ENCODE data around the gene PHF20.

The PHF20 gene

GRCh38 chr20:35963878-35964277 lies 192.1 kb downstream of the PHF20 start:
- Histone ChIP-seq H3K27me3 (ENCODE audit: control insufficient read depth, insufficient read depth, low read length, poor library complexity, severe bottlenecking) (no peaks in the 10 kb centered on the region), H3K27ac (ENCODE audit: insufficient read depth, low read depth, low read length, poor library complexity, severe bottlenecking) (no peak overlapping the region), H3K4me3 (ENCODE audit: insufficient read depth, low read depth, low read length) (no peak overlapping the region), H3K4me1 (ENCODE audit: control insufficient read depth, insufficient read depth, low read length) (no peaks in the 10 kb centered on the region), H3K9me3 (ENCODE audit: control insufficient read depth, low read length) (no peaks in the 10 kb centered on the region), H3K36me3 (ENCODE audit: control insufficient read depth, insufficient read depth, low read length) (no peaks in the 10 kb centered on the region)
- 95 to 96% methylated on average over 4 of the region's 4 CpGs for WGBS, 2 experiments

GRCh38 chr20:35967979-35968640 lies 196.3 kb downstream of the PHF20 start, which contains the start of gene CNBD2:
Gene CNBD2 (plus strand): TSS chr20:35968590. CDS start chr20:35968763, 173 bp downstream.
- WGBS, 2 experiments = 92 to 97% methylated on average over 3 of the region's 3 CpGs
- Histone ChIP-seq H3K27me3 (ENCODE audit: control insufficient read depth, insufficient read depth, low read length, poor library complexity, severe bottlenecking) (no peaks in the 10 kb centered on the region), H3K27ac (ENCODE audit: insufficient read depth, low read depth, low read length, poor library complexity, severe bottlenecking) (no peak within 1 kb of the TSS), H3K36me3 (ENCODE audit: control insufficient read depth, insufficient read depth, low read length) (no peaks in the 10 kb centered on the region), H3K4me3 (ENCODE audit: insufficient read depth, low read depth, low read length) (no peak within 1 kb of the TSS), H3K4me1 (ENCODE audit: control insufficient read depth, insufficient read depth, low read length) (no peaks in the 10 kb centered on the region), H3K9me3 (ENCODE audit: control insufficient read depth, low read length) (no peaks in the 10 kb centered on the region)

GRCh38 chr20:35968930-35969329 lies 197.1 kb downstream of the PHF20 start:
- no peaks in the 10 kb centered on the region for H3K27me3 ChIP-seq (ENCODE audit: control insufficient read depth, insufficient read depth, low read length, poor library complexity, severe bottlenecking)
- 89 to 100% methylated on average over 1 of the region's 1 CpG for WGBS, 2 experiments

GRCh38 chr20:35971981-35972380 lies 200.2 kb downstream of the PHF20 start:
- WGBS, 2 experiments = 90 to 98% methylated on average over 1 to 2 of the region's 2 CpGs
- H3K27ac ChIP-seq (ENCODE audit: insufficient read depth, low read depth, low read length, poor library complexity, severe bottlenecking) = no peak overlapping the region
- no peaks in the 10 kb centered on the region for H3K4me1 ChIP-seq (ENCODE audit: control insufficient read depth, insufficient read depth, low read length)

More at GRCh38 chr20:35968930-35969329, 197.1 kb downstream of the PHF20 start:
- H3K9me3 ChIP-seq (ENCODE audit: control insufficient read depth, low read length) = no peaks in the 10 kb centered on the region
- H3K36me3 ChIP-seq (ENCODE audit: control insufficient read depth, insufficient read depth, low read length) = no peaks in the 10 kb centered on the region
- no peaks in the 10 kb centered on the region for H3K4me1 ChIP-seq (ENCODE audit: control insufficient read depth, insufficient read depth, low read length)
- H3K27ac ChIP-seq (ENCODE audit: insufficient read depth, low read depth, low read length, poor library complexity, severe bottlenecking) = no peak overlapping the region
- H3K4me3 ChIP-seq (ENCODE audit: insufficient read depth, low read depth, low read length) = no peak overlapping the region

GRCh38 chr20:35972462-35972861 lies 200.6 kb downstream of the PHF20 start:
- H3K9me3 ChIP-seq (ENCODE audit: control insufficient read depth, low read length) = no peaks in the 10 kb centered on the region
- H3K27ac ChIP-seq (ENCODE audit: insufficient read depth, low read depth, low read length, poor library complexity, severe bottlenecking) = no peak overlapping the region
- 91 to 95% methylated on average over 4 of the region's 4 CpGs for WGBS, 2 experiments
- H3K4me3 ChIP-seq (ENCODE audit: insufficient read depth, low read depth, low read length) = no peak overlapping the region
- no peaks in the 10 kb centered on the region for H3K27me3 ChIP-seq (ENCODE audit: control insufficient read depth, insufficient read depth, low read length, poor library complexity, severe bottlenecking)
- no peaks in the 10 kb centered on the region for H3K36me3 ChIP-seq (ENCODE audit: control insufficient read depth, insufficient read depth, low read length)
- no peaks in the 10 kb centered on the region for H3K4me1 ChIP-seq (ENCODE audit: control insufficient read depth, insufficient read depth, low read length)

More at GRCh38 chr20:35971981-35972380, 200.2 kb downstream of the PHF20 start:
- H3K36me3 ChIP-seq (ENCODE audit: control insufficient read depth, insufficient read depth, low read length) = no peaks in the 10 kb centered on the region
- no peaks in the 10 kb centered on the region for H3K27me3 ChIP-seq (ENCODE audit: control insufficient read depth, insufficient read depth, low read length, poor library complexity, severe bottlenecking)
- H3K4me3 ChIP-seq (ENCODE audit: insufficient read depth, low read depth, low read length) = no peak overlapping the region
- H3K9me3 ChIP-seq (ENCODE audit: control insufficient read depth, low read length) = no peaks in the 10 kb centered on the region

GRCh38 chr20:35974256-35974655 lies 202.4 kb downstream of the PHF20 start:
- Histone ChIP-seq H3K27me3 (ENCODE audit: control insufficient read depth, insufficient read depth, low read length, poor library complexity, severe bottlenecking) (no peaks in the 10 kb centered on the region), H3K36me3 (ENCODE audit: control insufficient read depth, insufficient read depth, low read length) (no peaks in the 10 kb centered on the region), H3K4me3 (ENCODE audit: insufficient read depth, low read depth, low read length) (no peak overlapping the region), H3K27ac (ENCODE audit: insufficient read depth, low read depth, low read length, poor library complexity, severe bottlenecking) (no peak overlapping the region), H3K9me3 (ENCODE audit: control insufficient read depth, low read length) (no peaks in the 10 kb centered on the region), H3K4me1 (ENCODE audit: control insufficient read depth, insufficient read depth, low read length) (no peaks in the 10 kb centered on the region)
- WGBS, 2 experiments = 87 to 88% methylated on average over 4 of the region's 4 CpGs

- 80 to 82% methylated on average over 9 of the region's 9 CpGs for WGBS, 2 experiments
- Histone ChIP-seq H3K36me3 (ENCODE audit: control insufficient read depth, insufficient read depth, low read length) (no peaks in the 10 kb centered on the region), H3K4me3 (ENCODE audit: insufficient read depth, low read depth, low read length) (no peak overlapping the region), H3K9me3 (ENCODE audit: control insufficient read depth, low read length) (no peaks in the 10 kb centered on the region), H3K27ac (ENCODE audit: insufficient read depth, low read depth, low read length, poor library complexity, severe bottlenecking) (no peak overlapping the region), H3K27me3 (ENCODE audit: control insufficient read depth, insufficient read depth, low read length, poor library complexity, severe bottlenecking) (no peaks in the 10 kb centered on the region), H3K4me1 (ENCODE audit: control insufficient read depth, insufficient read depth, low read length) (no peaks in the 10 kb centered on the region)
These were observed 204.0 kb downstream of the PHF20 start for GRCh38 chr20:35975576-35976373.

- Histone ChIP-seq H3K4me3 (ENCODE audit: insufficient read depth, low read depth, low read length) (no peak overlapping the region), H3K4me1 (ENCODE audit: control insufficient read depth, insufficient read depth, low read length) (no peaks in the 10 kb centered on the region), H3K27ac (ENCODE audit: insufficient read depth, low read depth, low read length, poor library complexity, severe bottlenecking) (no peak overlapping the region), H3K36me3 (ENCODE audit: control insufficient read depth, insufficient read depth, low read length) (no peaks in the 10 kb centered on the region), H3K27me3 (ENCODE audit: control insufficient read depth, insufficient read depth, low read length, poor library complexity, severe bottlenecking) (no peaks in the 10 kb centered on the region), H3K9me3 (ENCODE audit: control insufficient read depth, low read length) (no peaks in the 10 kb centered on the region)
- 89 to 96% methylated on average over 9 of the region's 9 CpGs for WGBS, 2 experiments
These were observed 206.3 kb downstream of the PHF20 start for GRCh38 chr20:35978041-35978513.

GRCh38 chr20:35979544-35979943 lies 207.7 kb downstream of the PHF20 start:
- H3K27ac ChIP-seq (ENCODE audit: insufficient read depth, low read depth, low read length, poor library complexity, severe bottlenecking) = no peak overlapping the region
- no peaks in the 10 kb centered on the region for H3K9me3 ChIP-seq (ENCODE audit: control insufficient read depth, low read length)
- WGBS, 2 experiments = 82 to 87% methylated on average over 5 of the region's 5 CpGs
- no peak overlapping the region for H3K4me3 ChIP-seq (ENCODE audit: insufficient read depth, low read depth, low read length)
- H3K27me3 ChIP-seq (ENCODE audit: control insufficient read depth, insufficient read depth, low read length, poor library complexity, severe bottlenecking) = no peaks in the 10 kb centered on the region
- H3K36me3 ChIP-seq (ENCODE audit: control insufficient read depth, insufficient read depth, low read length) = no peaks in the 10 kb centered on the region
- H3K4me1 ChIP-seq (ENCODE audit: control insufficient read depth, insufficient read depth, low read length) = no peaks in the 10 kb centered on the region

GRCh38 chr20:35981969-35982368 lies 210.2 kb downstream of the PHF20 start:
- Histone ChIP-seq H3K36me3 (ENCODE audit: control insufficient read depth, insufficient read depth, low read length) (no peaks in the 10 kb centered on the region), H3K4me1 (ENCODE audit: control insufficient read depth, insufficient read depth, low read length) (no peaks in the 10 kb centered on the region), H3K27me3 (ENCODE audit: control insufficient read depth, insufficient read depth, low read length, poor library complexity, severe bottlenecking) (no peaks in the 10 kb centered on the region), H3K9me3 (ENCODE audit: control insufficient read depth, low read length) (no peaks in the 10 kb centered on the region), H3K4me3 (ENCODE audit: insufficient read depth, low read depth, low read length) (no peak overlapping the region), H3K27ac (ENCODE audit: insufficient read depth, low read depth, low read length, poor library complexity, severe bottlenecking) (no peak overlapping the region)
- WGBS, 2 experiments = 72 to 79% methylated on average over 3 of the region's 3 CpGs

All from ectodermal cell (in vitro differentiated cells).